ENCODE results near the gene NOVA2.
A peak's percentile ranks its signal among the peaks of the same experiment; 100 is the strongest.

The NOVA2 gene

GRCh38 chr19:45968626-45969025 is 5.0 kb downstream of the NOVA2 start:
- no peak for DNase-seq

GRCh38 chr19:45967246-45967645 is 6.4 kb downstream of the NOVA2 start:
- DNase-seq, result no peak

GRCh38 chr19:45962021-45962420 is 11.6 kb downstream of the NOVA2 start:
- no peak for DNase-seq

- peak in 6 of 58 donors; percentile 7 to 62 (median 28) for DNase-seq
Measured at GRCh38 chr19:45960595-45961235, 12.9 kb downstream of the NOVA2 start.

GRCh38 chr19:45959517-45960025 is 14.1 kb downstream of the NOVA2 start:
- DNase-seq, result peak in 4 of 58 donors; percentile 14 to 42 (median 20)

GRCh38 chr19:45958769-45959516 is 14.7 kb downstream of the NOVA2 start:
- DNase-seq, result peak in 1 of 58 donors; percentile 40

GRCh38 chr19:45958320-45958719 is 15.3 kb downstream of the NOVA2 start:
- DNase-seq, result no peak

- DNase-seq, result peak in 51 of 58 donors; percentile 12 to 85 (median 65)
Measured at GRCh38 chr19:45955905-45956608, 17.6 kb downstream of the NOVA2 start.

GRCh38 chr19:45954156-45954555 is 19.5 kb downstream of the NOVA2 start:
- DNase-seq, result peak in 28 of 58 donors; percentile 9 to 64 (median 36)

- no peak for DNase-seq
Measured at GRCh38 chr19:45953676-45954075, 20.0 kb downstream of the NOVA2 start.

GRCh38 chr19:45952686-45953505 is 20.8 kb downstream of the NOVA2 start:
- DNase-seq, result peak in 10 of 58 donors; percentile 7 to 42 (median 27)

GRCh38 chr19:45952341-45952685 is 21.4 kb downstream of the NOVA2 start:
- no peak for DNase-seq

- no peak for DNase-seq
Measured at GRCh38 chr19:45947926-45948325, 25.7 kb downstream of the NOVA2 start.

GRCh38 chr19:45940515-45940805 is 33.2 kb downstream of the NOVA2 start:
- no peak for DNase-seq

GRCh38 chr19:45939792-45940514 is 33.7 kb downstream of the NOVA2 start:
- DNase-seq, result no peak

GRCh38 chr19:45938733-45939319 is 34.8 kb downstream of the NOVA2 start:
- no peak for DNase-seq

GRCh38 chr19:45935267-45935666 is 38.4 kb downstream of the NOVA2 start:
- no peak for DNase-seq

- DNase-seq, result no peak
Measured at GRCh38 chr19:45934551-45935230, 39.0 kb downstream of the NOVA2 start.

- no peak for DNase-seq
Measured at GRCh38 chr19:45933759-45934158, 39.9 kb downstream of the NOVA2 start.

- no peak for DNase-seq
Measured at GRCh38 chr19:45931055-45931454, 42.6 kb downstream of the NOVA2 start.

All from anterior cingulate cortex (tissue), 58 donors.